Measurements from ENCODE around the gene SARS1. TPM values are rescaled to one million over a fixed set of nuclear protein-coding genes. Genes with fewer than 3 reads are reported as not detected.
A peak's percentile ranks its signal among the peaks of the same experiment; 100 is the strongest.

Gene SARS1
- total and polyA plus RNA-seq, 2 experiments from 2014 or later: 353 to 365 TPM

- H3K36me3 ChIP-seq (ENCODE audit: low read depth): peaks cover 47% of the 10 kb centered on the region
- 0 out of 2 replicates have a peak, but pooled peaks cover 2% of the 10 kb centered on the region for H3K79me2 ChIP-seq (ENCODE audit: insufficient read depth)
- H3K9ac ChIP-seq: peak overlapping the region; percentile 52; the same call in 1 of the 2 replicates
- no peaks in the 10 kb centered on the region for H4K20me1 ChIP-seq (ENCODE audit: insufficient read depth)
- H3K9me3 ChIP-seq (ENCODE audit: low read depth): no peaks in the 10 kb centered on the region
- no peaks in the 10 kb centered on the region for H3K27me3 ChIP-seq (replicated peaks; ENCODE audit: insufficient read depth)
- 71% methylated on average over 6 of the region's 6 CpGs for WGBS, 2 experiments (ENCODE audit: low coverage in 1 of 2, low lambda C conversion rate in 2 of 2, missing lambda C conversion rate in 2 of 2)
- H2AFZ ChIP-seq: no peak overlapping the region
- no peak for TF ChIP-seq EZH2 (IDR thresholded peaks at IDR 0.05; ENCODE audit: insufficient read depth, poor library complexity, severe bottlenecking)
- TF ChIP-seq EZH2phosphoT487 (IDR thresholded peaks at IDR 0.05; ENCODE audit: insufficient read depth, low read depth): no peak
- in situ Hi-C loops (cut with MboI): no loop called here
- peaks cover 62% of the 10 kb centered on the region for H3F3A ChIP-seq (ENCODE audit: insufficient read depth)
- H3K4me3 ChIP-seq: no peak overlapping the region
- peak overlapping the region; percentile 60 for H3K27ac ChIP-seq
- peaks cover 30% of the 10 kb centered on the region for H3K4me1 ChIP-seq (ENCODE audit: insufficient read depth)
- DNase-seq: peak; percentile 67
- no peaks in the 10 kb centered on the region for H3K9me2 ChIP-seq (ENCODE audit: insufficient read depth)
- H3K4me2 ChIP-seq (ENCODE audit: unreplicated experiment): no peak overlapping the region
Measured at GRCh38 chr1:109239409-109240068, 25.8 kb downstream of the SARS1 start.

- H2AFZ ChIP-seq: no peak overlapping the region
- peak overlapping the region; percentile 52 for H3K9ac ChIP-seq
- no peaks in the 10 kb centered on the region for H3K9me2 ChIP-seq (ENCODE audit: insufficient read depth)
- H3K4me1 ChIP-seq (ENCODE audit: insufficient read depth): peaks cover 30% of the 10 kb centered on the region
- no peaks in the 10 kb centered on the region for H3K9me3 ChIP-seq (ENCODE audit: low read depth)
- H3K27me3 ChIP-seq (replicated peaks; ENCODE audit: insufficient read depth): no peaks in the 10 kb centered on the region
- H3F3A ChIP-seq (ENCODE audit: insufficient read depth): peaks cover 56% of the 10 kb centered on the region
- DNase-seq: peak; percentile 91
- no peaks in the 10 kb centered on the region for H4K20me1 ChIP-seq (ENCODE audit: insufficient read depth)
- in situ Hi-C loops (cut with MboI): no loop called here
- no peaks in the 10 kb centered on the region for H3K79me2 ChIP-seq (ENCODE audit: insufficient read depth)
- H3K27ac ChIP-seq: peak overlapping the region; percentile 60
- H3K36me3 ChIP-seq (ENCODE audit: low read depth): peaks cover 38% of the 10 kb centered on the region
- peak overlapping the region; percentile 38 for H3K4me2 ChIP-seq (ENCODE audit: unreplicated experiment)
- TF ChIP-seq EZH2phosphoT487 (IDR thresholded peaks at IDR 0.05; ENCODE audit: insufficient read depth, low read depth): no peak
- TF ChIP-seq EZH2 (IDR thresholded peaks at IDR 0.05; ENCODE audit: insufficient read depth, poor library complexity, severe bottlenecking): no peak
- peak overlapping the region; percentile 10; the same call in 1 of the 2 replicates for H3K4me3 ChIP-seq
- 14 to 16% methylated on average over 26 of the region's 26 CpGs for WGBS, 2 experiments (ENCODE audit: low coverage in 1 of 2, low lambda C conversion rate in 2 of 2, missing lambda C conversion rate in 2 of 2)
Measured at GRCh38 chr1:109240158-109241152, 26.7 kb downstream of the SARS1 start.

DNA sequence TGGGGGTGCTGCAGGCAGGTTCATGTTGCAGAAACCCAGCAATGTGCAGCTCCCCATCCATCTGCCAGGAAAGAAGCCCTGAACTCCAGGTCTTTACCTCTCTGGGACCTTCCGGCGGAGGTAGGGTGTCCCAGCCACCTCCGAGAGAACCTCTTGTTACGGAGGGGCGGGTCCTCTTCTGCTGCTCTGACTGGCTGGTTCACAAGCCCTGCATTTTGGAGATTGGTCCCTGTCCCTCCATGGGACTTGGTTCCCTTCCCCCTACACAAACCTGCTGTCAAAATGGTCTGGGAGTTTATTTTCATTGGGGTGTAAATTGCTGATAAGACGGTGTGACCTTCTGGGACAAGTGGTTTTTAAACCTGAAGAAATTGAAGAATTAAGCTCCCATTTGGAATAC is 27.6 kb downstream of the SARS1 start:
- 17 to 18% methylated on average over 6 of the region's 6 CpGs for WGBS, 2 experiments (ENCODE audit: low coverage in 1 of 2, low lambda C conversion rate in 2 of 2, missing lambda C conversion rate in 2 of 2)
- Histone ChIP-seq H3K4me2 (ENCODE audit: unreplicated experiment) (peak overlapping the region; percentile 38), H3K4me3 (no peak overlapping the region), H3K79me2 (ENCODE audit: insufficient read depth) (no peaks in the 10 kb centered on the region), H3K9me2 (ENCODE audit: insufficient read depth) (no peaks in the 10 kb centered on the region), H4K20me1 (ENCODE audit: insufficient read depth) (no peaks in the 10 kb centered on the region), H3K4me1 (ENCODE audit: insufficient read depth) (peaks cover 30% of the 10 kb centered on the region), H3F3A (ENCODE audit: insufficient read depth) (peaks cover 53% of the 10 kb centered on the region), H2AFZ (no peak overlapping the region), H3K9ac (no peak overlapping the region), H3K27me3 (replicated peaks; ENCODE audit: insufficient read depth) (no peaks in the 10 kb centered on the region), H3K27ac (no peak overlapping the region), H3K36me3 (ENCODE audit: low read depth) (peaks cover 29% of the 10 kb centered on the region), H3K9me3 (ENCODE audit: low read depth) (no peaks in the 10 kb centered on the region)
- DNase-seq: peak; percentile 32
- in situ Hi-C loops (cut with MboI): no loop called here
- no peak for TF ChIP-seq EZH2 (IDR thresholded peaks at IDR 0.05; ENCODE audit: insufficient read depth, poor library complexity, severe bottlenecking)
- TF ChIP-seq EZH2phosphoT487 (IDR thresholded peaks at IDR 0.05; ENCODE audit: insufficient read depth, low read depth): no peak

DNA sequence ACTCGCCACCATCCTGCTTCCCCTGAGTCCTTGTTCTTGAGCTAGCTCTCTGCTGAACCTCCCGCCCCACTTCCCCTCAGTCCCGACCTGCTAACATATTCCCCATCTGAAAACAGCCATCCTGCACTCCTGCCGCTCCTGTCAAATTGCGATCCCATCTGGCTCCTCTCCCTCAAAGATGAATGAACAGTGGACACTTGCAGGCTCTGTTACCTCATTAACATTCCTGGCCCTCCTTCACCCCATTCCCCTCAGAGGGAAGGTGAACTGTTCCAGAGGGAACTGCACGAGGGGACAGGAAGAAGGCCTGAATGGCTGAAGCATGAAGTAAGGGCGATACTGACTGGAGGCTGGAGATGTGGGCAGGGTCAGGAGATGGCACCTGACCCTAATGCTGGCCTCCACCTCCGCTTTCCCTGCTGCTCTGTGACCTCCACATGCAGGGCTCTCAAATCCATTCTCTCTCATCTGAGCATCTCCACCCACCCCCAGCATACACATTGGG is 28.2 kb downstream of the SARS1 start:
- Histone ChIP-seq H3K36me3 (ENCODE audit: low read depth) (peaks cover 24% of the 10 kb centered on the region), H4K20me1 (ENCODE audit: insufficient read depth) (no peaks in the 10 kb centered on the region), H3K27ac (no peak overlapping the region), H3K4me1 (ENCODE audit: insufficient read depth) (peaks cover 30% of the 10 kb centered on the region), H3K4me2 (ENCODE audit: unreplicated experiment) (peak overlapping the region; percentile 4), H3K9me2 (ENCODE audit: insufficient read depth) (no peaks in the 10 kb centered on the region), H3K79me2 (ENCODE audit: insufficient read depth) (no peaks in the 10 kb centered on the region), H3K4me3 (no peak overlapping the region), H3K9me3 (ENCODE audit: low read depth) (no peaks in the 10 kb centered on the region), H2AFZ (no peak overlapping the region), H3K9ac (no peak overlapping the region), H3K27me3 (replicated peaks; ENCODE audit: insufficient read depth) (no peaks in the 10 kb centered on the region), H3F3A (ENCODE audit: insufficient read depth) (peaks cover 47% of the 10 kb centered on the region)
- TF ChIP-seq EZH2 (IDR thresholded peaks at IDR 0.05; ENCODE audit: insufficient read depth, poor library complexity, severe bottlenecking): no peak
- TF ChIP-seq EZH2phosphoT487 (IDR thresholded peaks at IDR 0.05; ENCODE audit: insufficient read depth, low read depth): no peak
- in situ Hi-C loops (cut with MboI): no loop called here
- WGBS, 2 experiments (ENCODE audit: low coverage in 1 of 2, low lambda C conversion rate in 2 of 2, missing lambda C conversion rate in 2 of 2): 23 to 24% methylated on average over 8 of the region's 8 CpGs
- peak; percentile 20 for DNase-seq
